Germinal center (tissue), 1 donor: ENCODE measurements around the gene WWOX.
A peak's percentile ranks its signal among the peaks of the same experiment; 100 is the strongest.

Experiments used
- DNase-seq: peaks from one replicate; pipeline ENCODE4 v3.0.0; 2012; ENCODE audit warnings: mixed read lengths, low spot score

The WWOX gene

GRCh38 chr16:78778101-78779004 is 678.9 kb downstream of the WWOX start:
- DNase-seq = no peak

DNA sequence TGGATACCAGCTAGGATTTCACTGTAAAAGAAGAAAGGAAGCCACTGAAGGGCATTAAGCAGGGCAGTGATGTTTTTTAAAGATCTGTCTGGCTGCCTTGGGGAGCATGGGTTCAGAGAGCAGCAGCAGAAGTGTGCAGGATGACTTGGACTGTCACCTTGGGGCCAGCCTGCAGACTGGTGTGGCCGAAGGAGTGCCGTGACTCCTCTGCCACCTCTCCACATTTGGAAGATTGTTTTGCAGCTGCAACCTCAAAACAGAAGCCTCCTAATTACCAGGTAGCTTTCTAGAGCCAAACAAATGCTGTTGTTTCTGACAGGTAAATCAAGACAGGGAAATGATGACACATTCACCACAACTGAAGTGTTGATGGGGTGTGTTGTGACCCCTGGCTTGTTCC is 681.4 kb downstream of the WWOX start:
- no peak for DNase-seq

DNA sequence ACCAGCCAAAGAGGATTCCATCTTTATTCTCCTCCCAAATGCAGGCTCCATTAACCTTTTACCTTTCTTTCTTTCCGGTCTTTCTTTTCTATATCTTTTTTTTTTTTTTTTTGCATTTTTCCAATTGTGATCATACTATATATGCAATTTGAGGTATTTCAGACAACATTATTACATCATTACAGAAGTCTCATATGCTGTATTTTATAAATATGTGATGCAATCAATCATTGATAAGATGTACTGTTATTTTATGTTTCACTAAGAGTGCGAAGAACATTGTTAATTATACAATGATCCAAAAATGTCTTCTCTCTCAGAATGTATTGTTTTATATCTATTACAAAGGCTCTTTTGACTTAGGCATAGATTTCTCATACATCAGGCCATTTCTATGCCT is 683.1 kb downstream of the WWOX start:
- no peak for DNase-seq

GRCh38 chr16:78783570-78784079 is 684.2 kb downstream of the WWOX start:
- no peak for DNase-seq

DNA sequence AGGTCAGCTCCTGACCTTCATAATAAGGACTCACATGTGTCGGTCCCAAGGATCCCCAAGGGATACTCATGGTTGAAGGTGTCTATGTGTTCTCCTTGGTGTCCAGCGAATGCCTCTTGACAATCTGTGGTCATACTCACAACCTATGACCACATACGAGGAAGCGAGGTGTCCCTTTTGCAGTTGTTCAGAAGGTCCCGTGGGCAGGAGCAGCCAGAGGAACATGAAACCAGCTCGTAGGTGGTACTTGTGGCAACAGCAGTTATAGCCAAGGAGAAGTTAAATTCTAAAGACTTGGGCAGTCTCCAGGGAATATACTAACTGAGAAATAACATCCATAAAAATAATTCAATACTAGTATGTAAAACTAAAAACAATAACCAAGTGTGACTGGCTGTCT is 685.3 kb downstream of the WWOX start:
- no peak for DNase-seq

GRCh38 chr16:78785218-78785617 is 685.8 kb downstream of the WWOX start:
- DNase-seq = no peak

DNA sequence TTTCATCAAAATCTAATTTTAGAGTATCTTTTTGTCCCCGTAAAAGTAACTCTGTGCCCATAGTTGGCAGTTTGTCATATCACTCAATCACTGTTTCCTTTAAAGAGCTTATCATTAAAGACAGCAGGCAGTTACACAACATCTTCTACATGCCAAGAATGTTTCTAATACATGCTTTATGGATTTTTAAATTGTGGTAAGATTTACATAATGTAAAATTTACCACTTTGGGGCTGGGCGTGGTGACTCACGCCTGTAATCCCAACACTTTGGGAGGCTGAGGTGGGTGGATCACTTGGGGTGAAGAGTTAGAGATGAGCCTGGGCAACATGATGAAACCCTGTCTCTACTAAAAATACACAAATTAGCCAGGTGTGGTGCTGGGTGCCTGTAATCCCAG is 687.2 kb downstream of the WWOX start:
- DNase-seq = no peak

DNA sequence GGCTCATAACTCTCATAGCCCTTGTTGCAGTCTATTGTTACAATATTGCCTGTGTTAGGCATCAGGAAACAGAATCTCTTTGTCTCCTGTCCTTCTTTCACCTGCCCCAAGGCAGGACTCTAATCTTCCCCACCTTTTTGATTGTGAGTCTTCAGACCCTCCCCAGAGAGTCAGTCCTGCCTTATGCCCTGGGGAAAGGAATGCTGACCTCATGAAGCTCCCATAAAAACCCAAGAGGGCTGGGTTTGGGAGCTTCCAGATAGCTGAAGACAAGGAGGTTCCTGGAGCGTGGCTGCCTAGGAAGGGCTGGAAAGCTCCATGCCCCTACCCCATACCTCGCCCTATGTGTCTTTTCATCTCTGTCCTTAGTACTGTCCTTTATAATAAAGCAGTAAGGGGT is 688.8 kb downstream of the WWOX start:
- DNase-seq = no peak

GRCh38 chr16:78788696-78789095 is 689.2 kb downstream of the WWOX start:
- DNase-seq = no peak

- no peak for DNase-seq
Measured at GRCh38 chr16:78789561-78789960, 690.1 kb downstream of the WWOX start.

- no peak for DNase-seq
Measured at GRCh38 chr16:78791011-78791410, 691.6 kb downstream of the WWOX start.

DNA sequence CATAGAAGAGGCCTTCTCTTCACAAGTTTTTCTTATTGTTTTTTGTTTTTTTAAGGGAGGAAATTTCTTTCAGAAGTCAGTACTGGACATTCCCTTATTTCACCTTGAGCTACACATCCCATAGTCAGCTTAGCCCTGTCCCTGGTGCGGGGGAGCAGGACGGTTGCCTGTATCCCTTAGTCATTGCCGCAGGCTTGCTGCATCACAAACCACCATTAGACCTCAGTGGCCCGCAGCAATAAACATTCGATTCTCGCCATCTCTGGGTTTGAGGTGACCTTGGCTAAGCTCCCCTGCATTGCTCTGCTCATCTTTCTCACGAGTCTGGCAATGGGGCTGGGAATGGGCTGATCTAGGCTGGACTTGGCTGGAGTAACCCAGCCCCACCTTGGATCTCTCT is 692.5 kb downstream of the WWOX start:
- DNase-seq = no peak

- DNase-seq = no peak
Measured at GRCh38 chr16:78792952-78793351, 693.5 kb downstream of the WWOX start.

DNA sequence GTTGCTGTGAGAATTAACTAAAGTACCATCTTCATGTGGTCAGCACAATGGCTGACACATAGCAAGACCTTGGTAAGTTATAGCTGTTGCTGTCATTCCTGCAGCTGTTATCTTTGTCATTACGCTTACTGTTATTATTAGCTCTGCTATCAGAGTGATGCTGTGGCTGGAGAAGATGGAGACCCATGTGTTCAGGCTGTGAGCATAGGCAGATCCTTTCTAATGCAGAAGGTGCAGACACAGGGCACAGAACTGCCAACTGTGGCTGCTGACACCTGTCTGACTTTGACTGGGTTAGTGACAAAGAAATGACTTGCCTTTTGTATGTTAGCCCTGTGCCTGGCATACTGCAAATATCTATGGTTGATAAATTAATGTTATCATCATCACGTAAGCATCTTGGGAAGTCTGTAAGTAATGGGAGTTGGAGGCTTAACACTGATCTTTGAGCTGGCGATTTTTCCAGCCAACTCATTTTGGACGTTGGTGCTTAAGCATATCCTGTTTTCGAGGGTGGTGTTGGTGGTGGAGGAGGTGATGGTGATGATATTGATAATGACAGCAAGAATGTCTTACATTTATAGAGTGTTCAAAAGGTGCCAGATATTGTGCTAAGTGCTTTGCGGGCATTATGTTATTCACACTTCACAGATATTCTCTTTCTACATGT is 695.3 kb downstream of the WWOX start:
- no peak for DNase-seq

GRCh38 chr16:78795433-78795832 is 696.0 kb downstream of the WWOX start:
- DNase-seq = no peak

DNA sequence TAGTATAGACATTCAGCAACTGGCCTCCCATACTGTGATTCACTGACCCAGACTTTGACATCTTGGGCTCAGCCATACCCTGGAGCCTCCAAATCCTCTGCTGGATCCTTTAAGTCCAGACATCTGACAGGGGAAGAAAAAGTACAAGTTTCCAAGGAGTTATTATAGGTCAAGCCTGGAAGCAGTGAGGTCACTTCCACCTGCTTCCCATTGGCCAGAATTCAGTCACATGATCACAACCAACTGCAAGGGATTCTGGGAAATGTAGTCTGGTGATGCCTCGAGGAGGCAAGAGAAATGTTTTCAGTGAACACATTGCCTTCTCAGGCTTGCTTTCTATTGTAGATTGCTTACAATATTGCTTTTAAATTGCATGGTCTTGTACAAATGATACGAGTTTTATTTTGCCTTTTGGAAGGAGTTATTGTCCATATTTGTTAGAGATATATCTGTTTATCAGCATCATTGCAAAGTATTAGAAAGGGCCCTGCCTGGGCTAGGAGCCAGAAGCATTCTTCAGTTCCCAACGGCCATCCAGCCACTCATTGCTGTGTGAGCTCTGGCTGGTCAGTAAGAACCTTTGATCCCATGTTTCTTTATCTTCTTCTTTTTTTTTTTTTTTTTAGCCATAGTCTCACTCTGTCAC is 696.9 kb downstream of the WWOX start:
- peak; percentile 70 for DNase-seq

DNA sequence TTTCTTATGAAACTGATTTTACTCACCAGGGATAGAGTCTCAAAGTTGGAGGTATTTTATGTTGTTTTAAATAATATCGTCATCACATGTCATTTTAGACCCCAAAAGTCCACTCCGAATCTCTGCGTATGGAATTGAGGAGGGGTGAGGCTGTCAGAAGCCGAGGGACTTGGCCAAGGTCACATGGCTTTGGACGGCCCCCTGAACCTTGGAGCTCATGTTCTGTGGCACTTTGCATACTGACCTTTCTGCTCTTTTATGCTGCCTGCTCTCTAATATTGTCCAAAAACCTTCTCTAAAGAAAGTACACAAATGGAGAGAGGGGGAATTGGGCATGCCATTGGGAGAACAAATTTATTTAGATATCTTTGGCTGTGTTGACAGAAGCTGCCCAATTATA is 700.0 kb downstream of the WWOX start:
- no peak for DNase-seq

DNA sequence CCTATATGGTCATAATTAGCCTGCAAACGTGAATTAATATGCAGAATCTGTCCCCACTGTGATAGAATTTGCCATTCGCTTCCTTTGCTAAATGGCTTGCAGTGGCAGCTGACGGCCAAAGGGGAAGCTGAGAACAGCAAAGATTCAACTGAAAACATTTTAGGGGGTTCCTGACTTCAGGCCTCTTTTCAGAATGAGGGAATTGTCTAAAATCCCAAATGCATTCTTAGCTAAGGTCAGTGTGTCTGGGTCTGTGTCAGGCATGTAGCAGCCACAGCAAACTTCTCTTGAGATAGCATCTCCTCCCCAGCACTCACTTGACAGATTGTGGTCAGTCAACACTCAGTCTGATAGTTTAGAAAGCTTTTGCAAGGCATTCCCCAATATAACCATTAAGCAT is 701.1 kb downstream of the WWOX start:
- no peak for DNase-seq

DNA sequence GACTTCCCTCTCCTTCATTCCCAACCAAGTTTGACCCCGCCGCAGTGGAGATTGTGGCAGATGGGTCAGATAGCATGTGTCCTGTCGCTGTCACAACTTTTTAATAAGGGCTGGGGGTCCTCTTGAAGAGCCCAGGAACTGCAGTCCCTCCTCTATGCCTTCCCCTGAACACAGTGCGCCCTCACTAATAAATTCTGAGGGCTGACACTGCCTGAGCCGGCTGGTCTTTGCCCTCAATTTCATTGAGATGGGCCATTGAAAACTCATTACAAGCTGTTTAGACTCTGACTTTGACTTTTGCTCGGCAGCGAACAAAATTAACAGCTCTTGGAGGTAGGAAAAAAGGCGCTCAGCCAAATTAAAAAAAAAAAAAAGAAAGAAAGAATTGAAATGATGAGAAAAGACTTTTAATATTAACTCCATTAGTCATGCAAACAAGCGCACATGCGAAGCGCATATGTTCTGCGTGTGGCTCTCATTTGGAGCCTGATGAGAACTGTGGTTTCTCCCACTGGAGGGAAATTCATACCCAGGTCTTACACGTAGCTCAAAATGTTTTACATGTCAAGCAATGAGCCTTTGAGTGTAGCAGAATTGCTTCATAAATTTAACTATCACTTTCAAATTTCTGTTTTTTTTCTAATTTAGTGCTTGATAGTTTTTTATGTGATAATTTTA is 704.7 kb downstream of the WWOX start:
- DNase-seq = no peak

GRCh38 chr16:78805556-78805955 is 706.1 kb downstream of the WWOX start:
- DNase-seq = no peak

- no peak for DNase-seq
Measured at GRCh38 chr16:78811247-78811646, 711.8 kb downstream of the WWOX start.

DNA sequence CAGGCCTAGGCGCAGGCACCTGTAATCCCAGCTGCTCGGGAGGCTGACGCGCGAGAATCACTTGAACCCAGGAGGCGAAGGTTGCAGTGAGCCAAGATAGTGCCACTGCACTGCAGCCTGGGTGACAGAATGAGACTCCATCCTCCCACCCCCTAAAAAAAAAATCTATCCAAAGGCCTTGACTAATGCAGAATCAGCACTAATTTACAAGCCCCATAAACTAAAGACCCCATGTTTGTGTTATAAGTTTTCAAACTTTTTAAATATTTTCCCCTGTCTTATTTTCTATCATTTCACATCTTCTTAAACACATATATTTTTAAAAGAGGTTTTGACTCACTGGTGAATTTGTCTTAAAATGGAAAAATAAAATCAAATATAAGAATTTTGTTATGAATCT is 713.1 kb downstream of the WWOX start:
- DNase-seq = no peak
